Caco-2 (cell line): ENCODE data around the gene MYO18A. TPM values are rescaled to one million over a fixed set of nuclear protein-coding genes. Genes with fewer than 3 reads are reported as not detected.

Experiments
- BruUV-seq: library from RNA; stranded (reverse); fragments of 400-500 nt; replicated peaks from 2 replicates; lab custom pipeline; 2021; lab: Mats Ljungman, UMichigan
- CTCF ChIA-PET: fragments of 300-600 bp; sonication (Branson Sonifier 250); formaldehyde crosslinking; loops from one replicate; lab custom pipeline; 2022; ENCODE audit warnings: antibody characterized with exemption; lab: Charles Lee
- POLR2A ChIA-PET: fragments of 300-600 bp; sonication (Branson Sonifier 250); formaldehyde crosslinking; loops from one replicate; lab custom pipeline; 2022; ENCODE audit warnings: antibody characterized with exemption; lab: Charles Lee
- DNase-seq, 2 experiments: peaks; one replicate each; pipeline versions ENCODE4 v3.0.0 to v3.0.0-alpha.2; 2020 to 2022
- H3K27me3 ChIP-seq: replicated peaks from 2 replicates; pipeline ENCODE4 v1.6.0; 2011; ENCODE audit warnings: low read length; ENCODE audit not compliant: control insufficient read depth, insufficient read depth
- H3K36me3 ChIP-seq: 2 replicates; pipeline ENCODE4 v1.5.1; 2011; ENCODE audit warnings: low read length; ENCODE audit not compliant: control insufficient read depth, insufficient read depth
- H3K4me1 ChIP-seq: fragments of 250-450 bp; sonication (Bioruptor Pico); 2 replicates; pipeline ENCODE4 v1.5.1; 2020; ENCODE audit warnings: mild to moderate bottlenecking
- H3K4me3 ChIP-seq: 2 replicates; pipeline ENCODE4 v1.5.1; 2011; ENCODE audit warnings: low read depth, mild to moderate bottlenecking, control low read depth, low read length
- H3K9me3 ChIP-seq: fragments of 250-450 bp; sonication (Bioruptor Pico); 2 replicates; pipeline ENCODE4 v1.5.1; 2020; ENCODE audit warnings: mild to moderate bottlenecking, moderate library complexity
- H3K27ac Mint-ChIP-seq: one replicate; pipeline ENCODE4 v1.8.0; 2022; ENCODE audit warnings: mixed read lengths; ENCODE audit not compliant: unreplicated experiment
- H3K27me3 Mint-ChIP-seq: one replicate; pipeline ENCODE4 v1.8.0; 2022; ENCODE audit warnings: mixed read lengths; ENCODE audit not compliant: insufficient read depth, unreplicated experiment
- H3K36me3 Mint-ChIP-seq: one replicate; pipeline ENCODE4 v1.8.0; 2022; ENCODE audit warnings: mild to moderate bottlenecking, mixed read lengths; ENCODE audit not compliant: insufficient read depth, unreplicated experiment
- H3K4me1 Mint-ChIP-seq: one replicate; pipeline ENCODE4 v1.8.0; 2022; ENCODE audit warnings: low read depth, mixed read lengths; ENCODE audit not compliant: unreplicated experiment
- H3K4me3 Mint-ChIP-seq: one replicate; pipeline ENCODE4 v1.8.0; 2022; ENCODE audit warnings: mild to moderate bottlenecking, moderate library complexity, mixed read lengths; ENCODE audit not compliant: unreplicated experiment
- H3K9me3 Mint-ChIP-seq: one replicate; pipeline ENCODE4 v1.8.0; 2022; ENCODE audit warnings: mixed read lengths; ENCODE audit not compliant: unreplicated experiment
- CTCF ChIP-seq, 2 experiments: fragments of 200-600 bp in 1 of 2; IDR thresholded peaks; 1 replicate in 1 of 2; 2 replicates in 1 of 2; pipeline versions ENCODE4 v1.5.1 to v1.8.0; 2011 to 2022; ENCODE audit warnings: antibody characterized with exemption in 1 of 2, control low read depth in 1 of 2, inconsistent platforms in 1 of 2, low read depth in 1 of 2, low read length in 1 of 2, mild to moderate bottlenecking in 1 of 2, moderate library complexity in 1 of 2; ENCODE audit not compliant: insufficient read depth in 1 of 2, severe bottlenecking in 1 of 2, unreplicated experiment in 1 of 2
- intact Hi-C: fragments of 100-400 bp; cut with micrococcal nuclease; formaldehyde crosslinking; loops from one replicate; pipeline ENCODE4 v1.10.0; 2022; ENCODE audit not compliant: unreplicated experiment
- total RNA-seq: library from RNA; stranded (reverse); gene quantifications from 2 replicates; pipeline ENCODE4 v1.2.3, GENCODE V29; 2022

The MYO18A gene
- total RNA-seq, 1 experiment from 2014 or later: 47.1 TPM

- POLR2A ChIA-PET: no interaction called here
- BruUV-seq: no TSS peak
- Mint-ChIP-seq H3K27me3 (peaks cover 7% of the 10 kb centered on the region), H3K4me1 (no peaks in the 10 kb centered on the region), H3K36me3 (no peaks in the 10 kb centered on the region), H3K9me3 (no peaks in the 10 kb centered on the region), H3K27ac (no peak overlapping the region), H3K4me3 (no peak overlapping the region)
- Histone ChIP-seq H3K27me3 (no peaks in the 10 kb centered on the region), H3K36me3 (no peaks in the 10 kb centered on the region), H3K4me3 (no peak overlapping the region), H3K9me3 (no peaks in the 10 kb centered on the region), H3K4me1 (no peaks in the 10 kb centered on the region)
- no peak for TF ChIP-seq CTCF (IDR thresholded peaks at IDR 0.05; ENCODE audit: insufficient read depth in 1 of 2, low read depth in 1 of 2, low read length in 1 of 2, severe bottlenecking in 1 of 2, unreplicated experiment in 1 of 2)
- intact Hi-C loops: no loop called here
- CTCF ChIA-PET: no interaction called here
- DNase-seq: no peak
Observed at GRCh38 chr17:29062215-29062614, 118.0 kb downstream of the MYO18A start.

- H3K27ac Mint-ChIP-seq: no peak overlapping the region
- Histone ChIP-seq H3K9me3 (no peaks in the 10 kb centered on the region), H3K4me1 (no peaks in the 10 kb centered on the region), H3K27me3 (no peaks in the 10 kb centered on the region), H3K4me3 (no peak overlapping the region), H3K36me3 (no peaks in the 10 kb centered on the region)
- no peaks in the 10 kb centered on the region for H3K36me3 Mint-ChIP-seq
- H3K4me3 Mint-ChIP-seq: no peak overlapping the region
- no peaks in the 10 kb centered on the region for H3K9me3 Mint-ChIP-seq
- H3K4me1 Mint-ChIP-seq: no peaks in the 10 kb centered on the region
- CTCF ChIA-PET: no interaction called here
- intact Hi-C loops: no loop called here
- no TSS peak for BruUV-seq
- peaks cover 11% of the 10 kb centered on the region for H3K27me3 Mint-ChIP-seq
- POLR2A ChIA-PET: no interaction called here
- DNase-seq: no peak
- TF ChIP-seq CTCF (IDR thresholded peaks at IDR 0.05; ENCODE audit: insufficient read depth in 1 of 2, low read depth in 1 of 2, low read length in 1 of 2, severe bottlenecking in 1 of 2, unreplicated experiment in 1 of 2): no peak
Observed at GRCh38 chr17:29061036-29061435, 119.2 kb downstream of the MYO18A start.

DNA sequence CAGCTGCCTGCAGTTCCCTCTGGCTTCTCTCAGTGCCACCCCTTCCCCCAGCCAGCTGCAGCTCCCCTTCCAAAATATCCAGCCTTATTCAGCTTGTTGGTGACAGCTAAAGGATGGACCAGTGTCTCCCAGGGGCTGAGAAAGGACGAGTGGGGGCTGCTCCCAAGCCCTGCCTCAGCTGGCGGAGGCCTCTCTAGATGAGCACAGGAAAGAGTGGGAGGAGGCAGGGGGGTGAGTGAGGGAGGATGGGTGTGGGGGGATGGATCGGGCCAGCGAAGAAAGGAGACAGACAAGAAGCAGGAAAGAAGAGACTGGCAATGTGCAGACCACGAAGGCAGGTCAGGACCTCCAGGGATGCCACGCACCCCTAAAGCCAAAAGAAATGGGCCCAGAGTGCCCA, 119.7 kb downstream of the MYO18A start:
- Mint-ChIP-seq H3K4me1 (no peaks in the 10 kb centered on the region), H3K27me3 (peaks cover 11% of the 10 kb centered on the region), H3K27ac (no peak overlapping the region), H3K36me3 (no peaks in the 10 kb centered on the region), H3K4me3 (no peak overlapping the region), H3K9me3 (no peaks in the 10 kb centered on the region)
- BruUV-seq: no TSS peak
- Histone ChIP-seq H3K36me3 (no peaks in the 10 kb centered on the region), H3K4me1 (no peaks in the 10 kb centered on the region), H3K9me3 (no peaks in the 10 kb centered on the region), H3K4me3 (no peak overlapping the region), H3K27me3 (no peaks in the 10 kb centered on the region)
- intact Hi-C loops: no loop called here
- ChIA-PET CTCF (interaction anchor here (1.4 kb wide), 1 partner anchor 95 kb away, joined by 6 read pairs; no protein-coding TSS in a partner anchor), POLR2A (no interaction called here)
- DNase-seq: no peak
- no peak for TF ChIP-seq CTCF (IDR thresholded peaks at IDR 0.05; ENCODE audit: insufficient read depth in 1 of 2, low read depth in 1 of 2, low read length in 1 of 2, severe bottlenecking in 1 of 2, unreplicated experiment in 1 of 2)
